Hippocampal formation (tissue), 2 donors: ENCODE data around the gene C11orf54.
"Not testable (repeated sequence)": the region's sequence is repeated elsewhere in the genome, so short reads cannot be mapped to it uniquely, and the experiment has no call there.

Source experiments
- DNase-seq, 2 donors: peaks; one replicate each; lab custom pipeline; 2025; lab: John Stamatoyannopoulos, UW

The C11orf54 gene

GRCh38 chr11:93734427-93735222 lies 6.8 kb upstream of the C11orf54 start:
- no peak for DNase-seq

- DNase-seq: no peak
Measured at GRCh38 chr11:93735627-93736026, 5.8 kb upstream of the C11orf54 start.

GRCh38 chr11:93736129-93736528 lies 5.3 kb upstream of the C11orf54 start:
- DNase-seq: no peak

GRCh38 chr11:93737904-93738612 lies 3.4 kb upstream of the C11orf54 start:
- no peak for DNase-seq

GRCh38 chr11:93738647-93739081 lies 2.8 kb upstream of the C11orf54 start:
- no peak for DNase-seq

- no peak for DNase-seq
Measured at GRCh38 chr11:93740031-93740729, 1.3 kb upstream of the C11orf54 start.

- DNase-seq: peak; percentile 30 to 49
Measured at GRCh38 chr11:93740730-93741093, 760 bp upstream of the C11orf54 start.

GRCh38 chr11:93741882-93742226 lies 382 bp downstream of the C11orf54 start:
- peak in 1 of 2 donors; percentile 56 for DNase-seq

- DNase-seq: no peak
Measured at GRCh38 chr11:93743291-93743690, 1.8 kb downstream of the C11orf54 start.

- DNase-seq: no peak
Measured at GRCh38 chr11:93744669-93745004, 3.2 kb downstream of the C11orf54 start.

GRCh38 chr11:93745005-93745755 lies 3.7 kb downstream of the C11orf54 start:
- not testable (repeated sequence) for DNase-seq

- DNase-seq: no peak
Measured at GRCh38 chr11:93746101-93746500, 4.6 kb downstream of the C11orf54 start.

GRCh38 chr11:93747122-93747521 lies 5.7 kb downstream of the C11orf54 start:
- no peak for DNase-seq

GRCh38 chr11:93751001-93751400 lies 9.5 kb downstream of the C11orf54 start:
- no peak for DNase-seq

- no peak for DNase-seq
Measured at GRCh38 chr11:93753241-93753640, 11.8 kb downstream of the C11orf54 start.

GRCh38 chr11:93756748-93757147 lies 15.3 kb downstream of the C11orf54 start:
- no peak for DNase-seq

- DNase-seq: no peak
Measured at GRCh38 chr11:93757301-93757700, 15.8 kb downstream of the C11orf54 start.

GRCh38 chr11:93757924-93758865 lies 16.7 kb downstream of the C11orf54 start:
- DNase-seq: no peak

GRCh38 chr11:93759123-93759522 lies 17.7 kb downstream of the C11orf54 start:
- not testable (repeated sequence) for DNase-seq

GRCh38 chr11:93761910-93762309 lies 20.4 kb downstream of the C11orf54 start:
- no peak for DNase-seq

- DNase-seq: no peak
Measured at GRCh38 chr11:93765551-93765950, 24.1 kb downstream of the C11orf54 start.
